H54 (cell line): ENCODE data around the gene HTT.

Experiments used
- DNase-seq: peaks from one replicate; pipeline ENCODE4 v3.0.0; 2011; ENCODE audit warnings: low spot score, mixed read lengths; ENCODE audit not compliant: insufficient read length
- FAIRE-seq: peaks from 3 replicates; lab custom pipeline; 2011; peaks lifted over from hg19 to GRCh38; lab: Jason Lieb, UNC
- POLR2A ChIP-seq: IDR thresholded peaks from 2 replicates; pipeline ENCODE4 v1.6.1; 2011; ENCODE audit warnings: low read depth, mild to moderate bottlenecking, low read length

HTT gene

DNA sequence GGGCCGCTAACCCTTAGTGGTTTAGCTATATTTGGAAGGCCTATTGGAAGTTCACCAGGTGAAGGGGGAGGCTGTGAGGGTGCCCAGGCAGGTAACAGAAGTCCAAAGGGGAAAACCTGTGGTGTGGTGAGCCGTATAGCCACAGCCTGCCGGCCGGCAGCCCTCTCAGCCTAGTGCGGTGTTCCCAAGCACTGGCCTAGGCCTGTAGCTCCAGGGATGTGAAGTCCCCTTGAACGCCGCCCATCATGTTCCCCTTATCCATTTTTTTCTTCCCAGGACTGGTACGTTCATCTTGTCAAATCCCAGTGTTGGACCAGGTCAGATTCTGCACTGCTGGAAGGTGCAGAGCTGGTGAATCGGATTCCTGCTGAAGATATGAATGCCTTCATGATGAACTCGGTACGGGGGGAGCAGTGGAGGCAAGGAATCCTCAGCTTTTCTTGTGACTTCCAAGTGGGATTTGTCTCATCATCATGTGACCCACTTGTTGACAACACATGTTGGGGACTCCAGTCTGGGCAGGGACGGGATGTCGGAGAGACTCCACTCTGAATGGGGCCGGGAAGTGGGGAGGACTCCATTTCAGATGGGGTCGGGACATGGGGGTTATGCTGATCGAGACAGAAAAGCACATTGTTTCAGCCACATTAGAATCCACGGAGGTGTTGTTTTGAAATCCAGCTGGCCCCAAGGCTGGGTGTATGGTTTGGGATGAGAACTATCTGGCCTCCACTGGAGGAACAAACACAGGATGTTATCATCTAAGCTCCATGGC lies 135.3 kb downstream of the HTT start:
- no peak for TF ChIP-seq POLR2A
- no peak for FAIRE-seq
- no peak for DNase-seq

DNA sequence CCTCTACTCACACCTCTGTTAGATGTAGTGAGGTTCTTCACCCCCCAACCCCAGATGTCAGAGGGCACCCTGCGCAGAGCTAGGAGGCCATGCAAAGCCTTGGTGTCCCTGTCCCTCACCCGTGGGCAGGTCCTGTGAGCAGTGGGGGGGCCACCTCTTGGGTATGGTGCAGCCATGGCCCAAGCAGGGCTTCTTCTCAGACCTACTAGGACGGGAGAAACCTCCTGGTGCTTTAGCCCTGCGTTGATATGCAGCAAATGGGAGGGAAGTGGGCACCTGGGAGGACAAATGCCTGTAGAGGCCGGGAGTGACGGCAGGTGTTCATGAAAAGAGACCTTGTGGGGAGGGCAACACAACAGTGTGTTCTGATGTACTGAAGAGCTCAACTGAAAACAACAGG lies 136.0 kb downstream of the HTT start:
- no peak for FAIRE-seq
- no peak for DNase-seq
- no peak for TF ChIP-seq POLR2A

DNA sequence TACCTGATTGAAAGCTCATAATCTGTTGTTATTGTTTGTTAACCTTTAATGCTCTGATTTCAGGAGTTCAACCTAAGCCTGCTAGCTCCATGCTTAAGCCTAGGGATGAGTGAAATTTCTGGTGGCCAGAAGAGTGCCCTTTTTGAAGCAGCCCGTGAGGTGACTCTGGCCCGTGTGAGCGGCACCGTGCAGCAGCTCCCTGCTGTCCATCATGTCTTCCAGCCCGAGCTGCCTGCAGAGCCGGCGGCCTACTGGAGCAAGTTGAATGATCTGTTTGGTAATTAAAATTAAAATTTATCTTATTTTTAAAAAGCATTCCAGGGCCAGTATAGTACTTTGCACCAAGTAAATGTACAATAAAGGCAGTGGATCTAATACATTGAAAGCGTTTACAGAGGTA lies 137.4 kb downstream of the HTT start:
- TF ChIP-seq POLR2A, result no peak
- FAIRE-seq (no peak), DNase-seq (no peak)

DNA sequence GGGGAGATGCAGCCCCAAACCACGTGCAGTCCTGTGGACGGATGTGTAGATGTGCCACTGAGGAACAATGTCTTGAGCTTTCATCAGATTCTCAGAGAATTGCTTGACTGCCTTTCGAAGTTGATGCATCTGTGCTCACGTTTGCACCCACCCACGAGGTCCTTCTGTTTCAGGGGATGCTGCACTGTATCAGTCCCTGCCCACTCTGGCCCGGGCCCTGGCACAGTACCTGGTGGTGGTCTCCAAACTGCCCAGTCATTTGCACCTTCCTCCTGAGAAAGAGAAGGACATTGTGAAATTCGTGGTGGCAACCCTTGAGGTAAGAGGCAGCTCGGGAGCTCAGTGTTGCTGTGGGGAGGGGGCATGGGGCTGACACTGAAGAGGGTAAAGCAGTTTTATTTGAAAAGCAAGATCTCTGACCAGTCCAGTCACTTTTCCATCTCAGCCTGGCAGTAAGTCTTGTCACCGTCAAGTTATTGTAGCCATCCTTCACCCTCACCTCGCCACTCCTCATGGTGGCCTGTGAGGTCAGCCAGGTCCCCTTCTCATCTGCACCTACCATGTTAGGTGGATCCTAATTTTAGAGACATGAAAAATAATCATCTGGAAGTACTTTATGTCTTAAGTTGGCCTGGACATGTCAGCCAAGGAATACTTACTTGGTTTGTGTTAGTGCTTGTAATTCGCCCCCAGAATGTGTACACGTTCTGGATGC lies 138.1 kb downstream of the HTT start:
- FAIRE-seq (no peak), DNase-seq (no peak)
- TF ChIP-seq POLR2A, result no peak

DNA sequence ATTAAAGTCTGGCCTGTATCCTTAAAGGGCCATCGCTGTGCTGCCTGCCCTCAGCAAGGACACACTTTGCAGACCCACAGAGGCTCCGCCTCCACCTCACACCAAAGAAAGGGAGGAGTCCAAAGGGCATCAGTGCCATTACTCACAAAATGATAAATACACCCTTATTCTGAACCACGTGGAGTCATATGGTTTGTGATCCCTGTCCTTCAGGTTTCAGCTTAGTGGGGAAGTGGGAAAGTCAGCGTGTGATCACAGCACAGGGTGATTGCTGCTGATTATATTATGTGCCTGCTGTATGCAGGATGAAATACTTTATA lies 138.6 kb downstream of the HTT start:
- no peak for DNase-seq
- FAIRE-seq, result no peak

DNA sequence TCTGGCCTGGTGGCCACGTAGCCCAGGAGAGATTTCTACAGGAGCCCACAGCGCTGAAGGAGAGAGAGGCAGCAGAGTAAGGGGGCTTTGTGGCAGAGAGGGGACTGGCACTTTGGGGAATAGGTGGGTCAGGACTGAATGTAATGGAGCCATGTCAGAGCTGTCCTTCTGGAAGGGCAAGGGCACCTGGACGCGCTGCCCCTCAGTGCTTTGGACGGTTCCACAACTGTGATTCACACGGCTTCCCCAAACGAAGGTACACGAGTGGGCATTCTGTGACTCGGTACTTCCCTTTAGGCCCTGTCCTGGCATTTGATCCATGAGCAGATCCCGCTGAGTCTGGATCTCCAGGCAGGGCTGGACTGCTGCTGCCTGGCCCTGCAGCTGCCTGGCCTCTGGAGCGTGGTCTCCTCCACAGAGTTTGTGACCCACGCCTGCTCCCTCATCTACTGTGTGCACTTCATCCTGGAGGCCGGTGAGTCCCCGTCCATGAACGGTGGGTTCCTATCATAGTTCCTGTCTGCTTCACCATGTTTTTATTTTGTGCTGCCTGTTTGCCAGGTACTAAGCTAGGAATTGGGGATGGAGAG lies 139.3 kb downstream of the HTT start:
- FAIRE-seq, result no peak
- TF ChIP-seq POLR2A, result no peak
- no peak for DNase-seq

More for the DNA sequence above, 138.6 kb downstream of the HTT start:
- no peak for TF ChIP-seq POLR2A

DNA sequence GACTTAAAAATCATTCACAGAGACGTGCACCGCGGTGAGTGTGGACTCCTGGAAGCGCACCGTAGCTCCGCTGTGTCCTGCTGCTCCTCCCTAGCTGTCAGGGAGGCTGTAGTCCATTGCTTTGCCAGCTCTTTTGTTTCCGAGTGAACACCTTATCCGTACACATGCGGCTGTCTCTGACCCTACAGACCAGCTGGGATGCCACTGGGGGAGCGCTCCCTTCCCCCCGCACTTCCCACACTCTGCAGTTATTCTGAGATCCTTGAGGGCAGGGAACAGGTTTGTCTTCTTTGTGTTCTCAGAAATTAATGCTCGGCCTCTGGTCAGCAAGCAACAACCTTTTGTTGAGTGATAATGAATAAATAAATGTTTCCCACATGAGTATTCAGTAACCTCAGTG lies 140.8 kb downstream of the HTT start:
- no peak for TF ChIP-seq POLR2A
- no peak for FAIRE-seq

DNA sequence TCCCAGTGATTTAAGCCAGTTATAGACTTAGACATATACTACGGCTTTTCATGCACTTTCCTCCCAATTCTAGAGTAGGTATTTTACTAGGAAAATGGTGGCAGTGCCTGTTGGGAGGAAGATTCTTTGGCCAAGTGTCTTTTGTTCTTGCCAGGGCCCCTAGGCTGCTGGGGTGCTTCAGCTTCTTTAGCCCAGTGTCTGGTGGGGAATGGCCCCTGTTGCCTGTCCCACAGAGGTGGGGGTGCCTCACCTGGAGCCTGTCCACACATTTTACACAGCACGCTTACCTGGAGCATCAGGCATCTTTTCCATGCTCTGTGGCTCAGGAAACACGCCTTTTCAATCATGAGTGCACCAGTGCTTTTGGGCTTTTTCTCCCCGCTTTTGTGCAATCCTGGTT lies 141.3 kb downstream of the HTT start:
- no peak for FAIRE-seq
- no peak for DNase-seq
- no peak for TF ChIP-seq POLR2A

More for the DNA sequence above, 140.8 kb downstream of the HTT start:
- no peak for DNase-seq

DNA sequence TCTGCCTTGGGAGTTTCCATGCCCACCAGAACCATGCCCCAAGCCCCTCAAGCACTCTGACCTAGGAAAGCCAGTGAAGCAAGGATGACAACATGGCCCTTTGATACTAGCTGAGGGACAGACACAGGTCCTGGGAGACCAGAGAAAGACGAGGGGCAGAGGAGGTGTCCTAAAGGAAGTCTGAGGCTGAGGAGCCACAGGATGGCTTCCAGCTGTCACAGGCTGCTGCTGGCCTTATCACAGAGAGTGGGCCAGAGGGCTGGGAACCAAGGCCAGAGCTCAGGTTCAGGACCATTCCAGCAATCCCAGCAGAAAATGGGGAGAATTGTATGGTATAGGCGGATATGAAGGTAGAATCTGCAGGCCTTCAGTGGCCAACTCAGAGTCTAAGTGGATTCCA lies 142.8 kb downstream of the HTT start:
- TF ChIP-seq POLR2A, result no peak
- no peak for FAIRE-seq
- no peak for DNase-seq

DNA sequence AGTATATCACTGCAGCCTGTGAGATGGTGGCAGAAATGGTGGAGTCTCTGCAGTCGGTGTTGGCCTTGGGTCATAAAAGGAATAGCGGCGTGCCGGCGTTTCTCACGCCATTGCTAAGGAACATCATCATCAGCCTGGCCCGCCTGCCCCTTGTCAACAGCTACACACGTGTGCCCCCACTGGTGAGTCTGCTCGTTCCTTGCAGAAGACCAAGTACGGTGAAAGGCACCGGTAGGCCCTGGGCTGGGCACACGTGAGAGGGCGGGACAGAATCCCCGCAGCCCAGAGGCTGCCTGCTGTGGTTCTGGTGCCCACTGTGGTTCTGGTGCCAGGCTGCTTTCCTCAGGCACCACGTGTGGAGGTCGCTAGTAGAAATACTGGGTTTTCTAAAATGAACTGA lies 143.3 kb downstream of the HTT start:
- TF ChIP-seq POLR2A, result no peak
- DNase-seq, result no peak
- FAIRE-seq, result no peak

DNA sequence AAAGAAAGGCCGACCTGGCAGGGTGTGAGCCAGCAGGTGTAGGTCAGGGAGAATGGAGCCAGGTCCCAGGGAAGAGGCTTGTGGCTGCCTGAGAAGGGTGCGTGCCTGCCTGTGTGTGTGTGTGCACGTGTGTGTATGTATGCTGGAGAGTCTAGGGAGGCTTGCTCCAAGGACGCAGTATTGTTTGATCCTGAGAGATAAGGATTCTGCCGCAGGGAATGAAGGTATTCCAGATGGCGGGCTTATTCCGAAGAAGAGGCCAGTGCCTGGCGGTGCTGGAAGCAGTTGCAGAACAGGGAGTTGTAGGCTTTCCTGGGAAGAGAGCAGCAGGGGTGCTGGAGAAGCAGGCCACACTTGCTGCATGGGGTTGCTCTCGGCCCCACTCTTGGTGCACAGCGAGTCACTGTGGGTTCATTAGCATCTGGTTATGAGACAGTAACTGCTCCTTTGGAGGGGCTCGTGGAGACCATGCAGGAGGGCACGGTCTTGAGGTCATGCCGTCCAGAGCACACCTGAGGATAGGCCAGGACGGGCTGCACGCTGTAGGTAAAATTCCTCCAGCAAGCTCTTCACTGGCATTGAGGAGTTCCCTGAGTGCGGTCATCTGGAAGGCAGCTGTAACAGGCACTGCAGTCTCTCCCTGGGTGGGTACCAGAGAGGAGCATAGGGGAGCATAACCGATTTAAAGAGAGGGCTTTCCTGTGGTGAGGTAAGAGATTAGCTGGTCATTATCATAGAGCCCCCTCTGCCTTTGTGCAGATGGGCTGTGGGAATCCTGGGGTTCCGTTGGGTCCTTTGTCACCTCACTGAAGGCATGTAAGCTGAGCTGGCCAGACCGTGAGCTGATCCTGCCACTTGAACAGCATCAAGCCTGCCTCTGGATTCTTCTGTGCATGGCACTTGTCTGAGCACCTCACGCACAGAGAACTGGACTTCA lies 144.6 kb downstream of the HTT start:
- TF ChIP-seq POLR2A, result no peak
- no peak for DNase-seq
- FAIRE-seq, result no peak

DNA sequence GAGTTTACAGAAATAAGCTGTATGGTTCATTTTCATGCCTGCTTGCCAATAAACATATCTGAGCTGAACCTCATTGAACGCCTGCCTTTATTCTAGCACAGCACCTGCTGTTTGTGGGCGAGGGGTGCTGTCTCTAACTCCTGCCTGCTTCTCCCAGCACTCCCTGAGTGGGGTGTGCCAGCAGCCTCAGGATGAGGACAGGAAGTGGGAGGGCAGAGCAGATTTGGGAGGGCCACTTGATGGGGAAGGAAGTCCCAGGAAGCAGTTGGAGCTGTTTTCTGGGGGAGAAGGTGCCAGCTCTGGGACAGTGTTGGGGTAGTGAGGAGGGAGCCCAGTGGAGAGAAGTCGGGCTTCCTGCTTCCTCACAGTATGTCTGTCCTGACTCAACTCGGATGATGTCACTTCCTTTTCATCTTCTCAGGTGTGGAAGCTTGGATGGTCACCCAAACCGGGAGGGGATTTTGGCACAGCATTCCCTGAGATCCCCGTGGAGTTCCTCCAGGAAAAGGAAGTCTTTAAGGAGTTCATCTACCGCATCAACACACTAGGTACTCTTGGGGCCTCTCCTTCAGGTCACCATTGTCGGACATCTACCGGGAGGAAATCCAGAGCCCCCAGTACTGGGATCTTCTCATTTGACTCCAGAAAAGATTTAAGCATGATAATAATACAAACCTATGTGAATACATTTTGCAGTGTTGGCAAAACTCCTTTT lies 145.4 kb downstream of the HTT start:
- no peak for TF ChIP-seq POLR2A
- DNase-seq, result no peak
- FAIRE-seq, result no peak

DNA sequence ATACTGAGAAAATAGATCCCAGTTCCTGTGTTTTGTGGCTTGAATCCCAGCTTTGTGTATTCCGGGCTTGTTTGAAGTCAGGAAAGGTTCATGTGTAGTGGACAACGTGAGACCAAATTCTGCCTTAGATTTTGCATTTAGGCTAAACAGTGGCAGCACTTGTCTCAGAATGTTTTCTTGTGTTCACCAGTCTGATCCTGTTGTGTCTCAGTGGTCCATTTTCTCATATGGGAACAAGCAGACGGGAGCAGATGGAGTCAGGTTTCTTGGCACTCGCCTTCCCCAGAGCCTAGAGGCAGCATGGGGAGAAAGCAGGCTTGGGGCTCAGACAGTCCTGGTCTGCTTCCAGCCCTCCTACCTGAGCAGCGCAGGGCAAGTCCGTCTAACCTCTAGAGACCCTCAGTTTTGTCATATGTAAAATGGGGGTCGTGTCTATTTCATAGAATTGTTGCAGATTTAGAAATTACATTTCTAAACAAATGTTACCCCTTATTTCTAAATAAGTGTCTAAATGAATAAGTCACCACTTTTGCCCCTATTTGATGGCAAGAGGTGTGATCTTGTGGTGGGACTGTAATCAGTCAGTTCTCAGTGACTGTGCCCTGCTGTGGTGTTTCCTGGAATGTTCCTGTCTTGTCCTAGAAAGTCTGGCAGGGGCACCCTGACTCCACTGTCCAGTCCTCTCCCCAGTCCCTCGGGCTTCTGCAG lies 146.1 kb downstream of the HTT start:
- TF ChIP-seq POLR2A, result no peak
- FAIRE-seq, result no peak
- no peak for DNase-seq

DNA sequence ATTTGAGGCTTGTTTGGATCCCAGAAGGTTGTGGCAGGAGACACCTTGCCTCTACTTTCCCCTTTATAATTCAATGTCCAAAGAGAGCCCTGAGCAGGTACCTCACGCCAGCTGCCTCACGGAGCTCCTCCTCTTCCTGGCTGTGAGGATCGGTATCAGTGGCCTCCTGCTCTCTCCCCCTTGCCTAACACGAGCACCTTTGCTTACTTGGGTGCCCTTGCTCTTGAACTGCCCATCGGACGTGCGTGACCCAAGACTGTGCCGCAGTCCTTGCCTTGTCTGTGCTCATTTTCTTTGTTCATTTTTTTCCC lies 146.7 kb downstream of the HTT start:
- no peak for DNase-seq
- no peak for TF ChIP-seq POLR2A
- no peak for FAIRE-seq
